ENCODE measurements around the gene CD247.

CD247 gene

GRCh38 chr1:167487614-167488013 is 30.7 kb downstream of the CD247 start:
- Mint-ChIP-seq H3K4me1 (peaks cover 74% of the 10 kb centered on the region), H3K27me3 (ENCODE audit: low read depth, poor library complexity) (peaks cover 3% of the 10 kb centered on the region), H3K9me3 (no peaks in the 10 kb centered on the region), H3K36me3 (ENCODE audit: low read depth) (no peaks in the 10 kb centered on the region), H3K27ac (no peak overlapping the region), H3K4me3 (no peak overlapping the region)
- no peak for TF ChIP-seq CTCF (IDR thresholded peaks at IDR 0.05)
- DNase-seq: no peak

GRCh38 chr1:167486090-167486824 is 32.1 kb downstream of the CD247 start:
- Mint-ChIP-seq H3K27ac (peak overlapping the region; percentile 8), H3K4me3 (no peak overlapping the region)

GRCh38 chr1:167484726-167485502 is 33.4 kb downstream of the CD247 start:
- TF ChIP-seq CTCF (IDR thresholded peaks at IDR 0.05): no peak
- DNase-seq: no peak
- no peak overlapping the region for H3K27ac Mint-ChIP-seq
- no peaks in the 10 kb centered on the region for H3K9me3 Mint-ChIP-seq
- no peaks in the 10 kb centered on the region for H3K36me3 Mint-ChIP-seq (ENCODE audit: low read depth)
- no peak overlapping the region for H3K4me3 Mint-ChIP-seq
- peaks cover 56% of the 10 kb centered on the region for H3K4me1 Mint-ChIP-seq
- H3K27me3 Mint-ChIP-seq (ENCODE audit: low read depth, poor library complexity): no peaks in the 10 kb centered on the region

More at GRCh38 chr1:167486090-167486824, 32.1 kb downstream of the CD247 start:
- no peak for DNase-seq
- H3K36me3 Mint-ChIP-seq (ENCODE audit: low read depth): no peaks in the 10 kb centered on the region
- TF ChIP-seq CTCF (IDR thresholded peaks at IDR 0.05): no peak
- H3K4me1 Mint-ChIP-seq: peaks cover 67% of the 10 kb centered on the region
- peaks cover 3% of the 10 kb centered on the region for H3K27me3 Mint-ChIP-seq (ENCODE audit: low read depth, poor library complexity)
- H3K9me3 Mint-ChIP-seq: no peaks in the 10 kb centered on the region

GRCh38 chr1:167483790-167484189 is 34.5 kb downstream of the CD247 start:
- Mint-ChIP-seq H3K36me3 (ENCODE audit: low read depth) (no peaks in the 10 kb centered on the region), H3K9me3 (no peaks in the 10 kb centered on the region), H3K4me3 (no peak overlapping the region), H3K27me3 (ENCODE audit: low read depth, poor library complexity) (no peaks in the 10 kb centered on the region), H3K27ac (peak overlapping the region; percentile 84), H3K4me1 (peaks cover 45% of the 10 kb centered on the region)
- DNase-seq: no peak
- TF ChIP-seq CTCF (IDR thresholded peaks at IDR 0.05): no peak

- peaks cover 35% of the 10 kb centered on the region for H3K4me1 Mint-ChIP-seq
- no peaks in the 10 kb centered on the region for H3K27me3 Mint-ChIP-seq (ENCODE audit: low read depth, poor library complexity)
- H3K36me3 Mint-ChIP-seq (ENCODE audit: low read depth): no peaks in the 10 kb centered on the region
- no peak for TF ChIP-seq CTCF (IDR thresholded peaks at IDR 0.05)
- H3K4me3 Mint-ChIP-seq: no peak overlapping the region
- no peak overlapping the region for H3K27ac Mint-ChIP-seq
- no peak for DNase-seq
- no peaks in the 10 kb centered on the region for H3K9me3 Mint-ChIP-seq
Measured at GRCh38 chr1:167482184-167482583, 36.1 kb downstream of the CD247 start.

All from nephron progenitor cell (in vitro differentiated cells).